Erythroblast (primary cell): Measurements from ENCODE around the gene QRICH2.

ENCODE experiments used
- GATA1 ChIP-seq: IDR thresholded peaks from 2 replicates; pipeline ENCODE4 v1.6.1; 2011; ENCODE audit warnings: low read depth, mild to moderate bottlenecking, control low read depth, low read length, moderate library complexity
- POLR2A ChIP-seq: IDR thresholded peaks from 2 replicates; pipeline ENCODE4 v1.6.1; 2011; ENCODE audit warnings: mild to moderate bottlenecking, low read length

DNA sequence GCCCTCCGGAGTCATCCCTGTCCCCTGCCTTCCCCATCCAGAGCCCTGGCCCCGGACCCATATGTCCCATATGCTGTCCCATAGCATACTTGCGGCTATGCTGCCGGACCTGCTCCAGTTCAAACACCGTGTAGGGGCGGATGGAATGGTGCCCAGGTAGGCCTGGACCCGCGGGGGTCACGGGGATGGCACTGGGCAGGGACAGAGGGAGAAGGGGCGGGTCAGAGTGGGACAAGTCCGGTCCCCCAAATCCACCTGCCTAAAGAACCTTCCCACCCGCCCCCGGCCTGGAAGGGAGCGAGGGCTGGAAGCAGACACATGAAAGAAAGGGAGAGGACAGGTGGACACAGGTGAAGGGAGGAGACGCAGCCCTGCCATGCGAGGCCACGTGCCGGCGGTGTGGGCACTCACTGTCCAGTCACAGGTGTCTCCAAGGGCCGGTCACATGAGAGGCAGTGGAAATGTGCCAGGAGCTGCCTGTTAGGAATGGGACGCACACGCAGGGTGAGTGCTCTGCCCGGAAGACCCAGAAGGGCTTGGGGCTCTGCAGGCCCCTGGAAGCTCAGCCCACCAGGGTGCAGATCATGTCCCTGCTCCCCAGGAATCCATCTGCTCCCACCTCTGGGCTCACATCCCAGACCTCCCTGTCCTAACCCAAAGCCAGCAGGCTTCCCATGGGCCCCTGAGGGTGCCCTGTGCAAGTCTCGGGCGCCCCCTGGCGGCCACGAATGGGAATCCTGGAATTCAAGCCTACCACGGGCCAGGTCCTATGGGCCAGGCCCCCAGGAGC, 28.9 kb downstream of the QRICH2 start:
- TF ChIP-seq POLR2A: no peak
- no peak for TF ChIP-seq GATA1
